NCI-H510A treated with DMSO at 0.1 percent for 48 hours (cell line): ENCODE measurements around the gene MXD4.
"Not testable (repeated sequence)": the region's sequence is repeated elsewhere in the genome, so short reads cannot be mapped to it uniquely, and the experiment has no call there.

Experiments
- DNase-seq: peaks from one replicate; lab custom pipeline; 2025; lab: John Stamatoyannopoulos, UW

Gene MXD4

GRCh38 chr4:2275044-2275397 lies 13.1 kb upstream of the MXD4 start:
- DNase-seq, result not testable (repeated sequence)

- no peak for DNase-seq
Observed at GRCh38 chr4:2274320-2275043, 12.6 kb upstream of the MXD4 start.

- no peak for DNase-seq
Observed at GRCh38 chr4:2273657-2274319, 11.9 kb upstream of the MXD4 start.

- no peak for DNase-seq
Observed at GRCh38 chr4:2273221-2273620, 11.3 kb upstream of the MXD4 start.

GRCh38 chr4:2272828-2273120 lies 10.9 kb upstream of the MXD4 start:
- no peak for DNase-seq

DNA sequence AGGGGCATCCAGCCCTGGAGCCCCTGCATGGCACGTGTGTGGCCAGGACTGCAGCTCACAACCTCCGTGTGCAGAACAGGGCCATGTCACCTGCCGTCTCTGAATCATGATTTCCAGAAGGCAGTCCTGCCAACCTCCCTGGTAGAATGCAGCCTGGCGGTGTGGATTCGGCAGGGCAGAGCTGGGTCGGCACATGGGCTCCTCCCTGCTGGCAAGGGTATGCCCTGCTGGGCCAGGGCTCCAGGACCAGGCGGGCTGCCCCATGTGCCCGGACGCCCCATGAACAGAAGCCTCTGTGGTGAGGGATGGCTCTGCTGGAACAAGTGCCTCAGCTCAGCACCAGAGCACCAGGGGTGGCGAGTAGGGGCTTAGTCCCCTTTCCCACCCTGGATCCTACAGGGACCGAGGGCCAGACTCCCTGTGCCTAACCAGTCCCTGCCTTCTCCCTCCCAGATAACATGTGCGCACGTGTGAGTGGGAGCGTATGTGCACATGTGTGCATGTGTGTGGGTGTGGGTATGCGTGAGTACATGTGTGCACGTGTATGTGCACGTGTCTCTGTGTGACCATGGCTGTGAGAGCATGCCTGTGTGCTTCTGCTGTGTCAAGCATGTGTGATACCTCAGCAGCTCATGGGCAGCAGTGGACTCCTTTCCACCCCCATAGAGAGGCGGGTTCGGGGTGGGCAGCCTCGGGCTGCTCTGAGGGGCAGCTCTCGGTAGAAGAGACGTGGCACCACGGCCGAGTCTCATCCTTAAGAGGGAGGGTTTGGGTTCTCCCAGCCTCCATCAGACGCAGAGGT lies 10.3 kb upstream of the MXD4 start:
- DNase-seq, result no peak

- no peak for DNase-seq
Observed at GRCh38 chr4:2271279-2272025, 9.5 kb upstream of the MXD4 start.

- no peak for DNase-seq
Observed at GRCh38 chr4:2270341-2271165, 8.6 kb upstream of the MXD4 start.

DNA sequence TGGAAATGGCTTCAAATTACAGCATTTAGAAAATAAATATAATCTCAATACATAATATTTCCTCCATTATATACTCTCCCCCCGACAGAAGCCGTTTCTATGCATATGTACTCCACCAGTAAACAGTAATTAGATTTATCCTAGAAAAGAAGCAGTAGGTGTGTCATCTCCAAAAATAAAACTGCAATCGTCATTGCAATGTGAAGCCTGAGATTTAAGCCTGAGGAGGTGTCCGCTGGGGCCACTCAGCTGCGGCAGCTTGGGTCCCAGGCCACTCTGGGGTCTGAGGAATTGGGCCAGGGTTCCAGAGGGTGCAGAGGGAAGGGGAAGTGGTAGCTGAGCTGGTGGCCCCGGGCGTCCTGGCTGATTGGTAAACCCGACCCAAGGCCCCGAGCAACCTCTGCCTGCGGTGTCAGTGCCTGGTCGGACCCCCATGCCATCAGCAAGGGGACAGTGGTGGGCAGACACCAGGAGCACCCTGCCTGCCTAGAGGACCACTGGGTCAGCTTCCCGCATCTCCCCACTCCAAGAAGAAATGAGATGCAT lies 7.8 kb upstream of the MXD4 start:
- DNase-seq, result no peak

DNA sequence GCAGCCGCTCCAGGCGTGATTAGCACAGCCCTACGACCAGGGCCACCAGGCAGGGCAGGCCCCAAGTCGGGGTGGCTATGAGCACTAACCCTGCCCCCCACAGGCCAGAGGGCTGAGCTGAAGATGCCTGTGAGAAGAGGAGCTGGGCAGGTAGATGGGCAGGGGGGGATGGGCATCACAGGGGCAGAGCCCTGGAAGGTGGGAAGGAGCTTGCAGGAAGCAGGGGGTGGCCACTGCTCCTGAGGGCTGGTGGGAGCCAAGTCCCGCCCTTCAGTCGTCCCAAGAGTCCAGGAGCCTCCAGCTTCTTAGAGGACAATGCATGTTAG lies 7.3 kb upstream of the MXD4 start:
- DNase-seq, result no peak

- DNase-seq, result no peak
Observed at GRCh38 chr4:2268357-2269205, 6.7 kb upstream of the MXD4 start.

- DNase-seq, result no peak
Observed at GRCh38 chr4:2267841-2268240, 5.9 kb upstream of the MXD4 start.

DNA sequence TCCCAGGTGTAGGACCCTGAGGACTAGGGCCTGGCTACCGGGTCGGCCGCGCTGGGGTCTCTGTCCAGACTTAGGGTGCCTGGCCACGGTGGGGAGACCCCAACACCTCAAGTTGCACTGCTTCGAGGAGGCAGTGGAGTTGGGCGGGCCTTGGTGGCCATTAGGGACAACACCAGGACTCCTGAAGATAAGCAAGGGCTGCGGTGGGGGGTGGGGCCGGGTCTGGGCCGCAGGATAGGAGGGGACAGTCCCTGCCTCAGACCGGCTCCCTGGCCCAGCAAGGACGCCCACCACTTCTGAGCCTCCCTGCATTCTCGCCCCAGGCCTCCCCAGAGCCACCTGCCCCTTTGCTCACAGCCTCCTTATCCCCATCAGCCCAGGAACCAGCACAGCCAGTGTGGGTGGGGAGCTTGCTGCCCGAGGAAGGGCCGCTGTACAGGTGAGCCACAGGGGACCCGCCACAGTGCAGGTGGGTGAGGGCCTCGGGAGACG lies 5.5 kb upstream of the MXD4 start:
- DNase-seq, result no peak

GRCh38 chr4:2266821-2267220 lies 4.9 kb upstream of the MXD4 start:
- DNase-seq, result no peak

DNA sequence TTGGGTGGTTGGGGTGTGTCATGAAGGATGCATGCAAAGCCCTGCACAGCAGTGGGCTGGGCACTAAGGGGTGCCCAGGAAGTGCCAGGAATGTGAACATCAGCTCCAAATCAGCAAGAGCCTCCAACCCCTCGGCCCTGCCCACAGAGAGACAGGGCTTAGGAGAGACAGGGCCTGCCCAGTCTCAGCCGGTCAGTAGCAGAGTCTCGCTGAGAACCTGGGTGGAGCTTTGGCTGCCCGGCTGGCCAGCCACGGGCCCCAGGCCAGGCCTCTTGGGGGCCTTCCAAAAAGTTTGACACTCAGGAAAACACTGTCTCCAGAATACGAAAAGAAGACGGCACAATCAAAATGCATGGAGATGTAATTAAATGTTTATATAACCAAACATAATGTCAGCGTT lies 4.3 kb upstream of the MXD4 start:
- DNase-seq, result no peak

DNA sequence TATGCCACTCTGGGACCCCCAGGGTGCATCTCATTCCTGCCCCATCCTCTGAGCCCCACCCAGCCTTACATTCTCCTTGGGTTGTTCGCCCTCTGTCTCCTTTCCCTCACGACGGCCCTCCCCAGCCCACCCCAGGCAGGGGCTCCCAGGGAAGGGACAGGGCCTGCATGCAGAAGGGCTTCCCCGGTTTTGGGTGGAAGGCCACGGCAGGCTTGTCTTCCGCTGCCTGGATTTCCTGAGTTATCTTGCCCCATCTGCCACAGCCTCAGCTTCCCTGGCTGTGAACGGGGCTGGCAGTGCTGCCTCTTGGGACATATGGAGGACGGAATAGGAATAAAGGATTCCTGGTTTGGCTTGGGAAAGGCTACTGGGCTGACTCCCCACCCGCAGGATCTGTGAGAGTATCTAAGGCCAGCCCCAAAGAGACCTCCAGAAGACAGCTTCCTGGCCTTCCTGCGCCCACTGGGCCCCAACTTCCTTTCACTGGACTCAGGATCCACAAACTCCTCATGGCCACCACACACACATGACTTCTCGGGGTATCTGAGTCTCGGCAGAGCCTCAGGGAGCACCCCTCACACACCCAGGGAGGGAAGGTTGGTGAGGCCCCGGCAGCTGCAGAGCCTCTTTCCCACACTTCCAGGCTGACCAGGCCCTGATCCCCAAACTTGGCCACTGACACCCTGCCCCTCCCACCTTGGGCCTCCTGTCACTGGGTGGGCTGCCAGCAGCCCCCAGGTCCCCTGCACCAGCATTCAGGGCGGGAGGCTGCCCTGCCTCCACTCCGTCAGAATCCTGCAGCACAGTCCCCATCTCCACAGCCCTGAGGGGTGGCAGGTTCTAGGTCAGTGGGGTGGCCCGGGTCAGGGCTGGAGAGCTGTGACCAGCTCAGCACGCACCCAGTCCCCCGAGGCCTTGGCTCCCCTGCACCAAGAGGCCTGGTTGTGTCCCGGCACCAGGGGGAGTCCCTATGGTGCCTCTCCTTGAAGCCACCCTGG lies 3.5 kb upstream of the MXD4 start:
- DNase-seq, result no peak

GRCh38 chr4:2264481-2265041 lies 2.7 kb upstream of the MXD4 start:
- DNase-seq, result peak; percentile 58

DNA sequence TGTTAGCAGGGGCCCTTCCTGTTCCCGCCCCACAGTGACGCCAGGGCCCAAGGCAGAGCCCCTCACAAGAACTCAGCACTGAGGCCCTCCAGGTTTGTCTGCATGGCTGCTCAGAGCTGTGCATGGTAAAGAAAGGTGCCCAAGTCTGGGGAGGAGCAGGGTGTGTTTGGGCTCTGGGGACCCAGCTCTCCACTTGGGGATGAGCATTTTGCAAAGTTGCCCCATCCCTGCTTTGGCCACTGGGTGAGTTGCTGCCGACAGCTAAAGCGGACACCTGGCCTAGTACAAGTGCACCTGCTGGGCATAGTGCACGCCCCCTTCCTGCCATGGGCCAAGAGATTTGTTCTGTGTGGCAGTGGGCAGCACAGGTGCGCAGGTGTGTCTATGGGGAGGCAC lies 2.0 kb upstream of the MXD4 start:
- DNase-seq, result peak; percentile 58

DNA sequence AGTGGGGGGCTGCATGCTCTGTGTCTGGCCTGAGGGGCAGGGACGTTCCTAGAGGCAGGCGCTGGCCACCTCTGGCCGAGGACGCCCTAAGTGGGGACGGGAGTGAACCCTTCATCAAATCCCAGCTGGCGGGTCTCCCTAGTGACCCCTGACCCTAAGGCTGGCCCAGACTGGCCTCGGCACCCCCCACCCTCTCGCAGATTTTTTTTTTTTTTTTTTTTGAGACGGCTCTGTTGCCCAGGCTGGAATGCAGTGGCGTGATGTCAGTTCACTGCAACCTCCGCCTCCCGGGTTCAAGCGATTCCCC lies 988 bp upstream of the MXD4 start:
- DNase-seq, result no peak
